ENCODE measurements around the gene NRXN3. TPM values are rescaled to one million over a fixed set of nuclear protein-coding genes. Genes with fewer than 3 reads are reported as not detected.

Gene NRXN3
- total RNA-seq, result 10 to 100 TPM in 1 of 3 donors, 1 to 10 TPM in 2; 2.1 to 27.3 (median 2.6) TPM
- long read RNA-seq, donor 1, partial matches to known transcripts, result 4 of 8 reads
- long read RNA-seq, donor 1, other reads (novel, unspliced or antisense), result 4 of 8 reads
- long read RNA-seq, donor 2, partial matches to known transcripts, result 1 of 2 reads
- long read RNA-seq, donor 2, other reads (novel, unspliced or antisense), result 1 of 2 reads

GRCh38 chr14:78170203-78170602, at the start of gene NRXN3:
Gene NRXN3, plus strand, starts transcription at chr14:78170373. Its CDS starts 72,721 bp downstream, at chr14:78243094.
- no peaks in the 10 kb centered on the region for H3K36me3 ChIP-seq (ENCODE audit: low read depth)
- DNase-seq, result peak in 2 of 3 donors; percentile 3 to 23
- no peaks in the 10 kb centered on the region for H3K4me1 ChIP-seq (ENCODE audit: low read depth)
- intact Hi-C loops (cut with DNase I, micrococcal nuclease), result no loop called here
- no peaks in the 10 kb centered on the region for H3K9me3 ChIP-seq
- ATAC-seq, result peak; percentile 61
- H3K4me3 ChIP-seq, result no peak within 1 kb of the TSS
- no peak for TF ChIP-seq CTCF (IDR thresholded peaks at IDR 0.05)

- Histone ChIP-seq H3K4me1 (ENCODE audit: low read depth) (no peaks in the 10 kb centered on the region), H3K4me3 (no peak overlapping the region), H3K36me3 (ENCODE audit: low read depth) (no peaks in the 10 kb centered on the region), H3K9me3 (no peaks in the 10 kb centered on the region)
- no peak for TF ChIP-seq CTCF (IDR thresholded peaks at IDR 0.05)
- no peak for DNase-seq
- ATAC-seq, result no peak
- intact Hi-C loops (cut with DNase I, micrococcal nuclease), result no loop called here
Measured at GRCh38 chr14:78122436-78122835, 47.7 kb upstream of the NRXN3 start.

GRCh38 chr14:78123650-78124253, 46.4 kb upstream of the NRXN3 start:
- Histone ChIP-seq H3K4me1 (ENCODE audit: low read depth) (no peaks in the 10 kb centered on the region), H3K36me3 (ENCODE audit: low read depth) (no peaks in the 10 kb centered on the region), H3K9me3 (no peaks in the 10 kb centered on the region), H3K4me3 (no peak overlapping the region)
- TF ChIP-seq CTCF (IDR thresholded peaks at IDR 0.05), result no peak
- no peak for DNase-seq
- intact Hi-C loops (cut with DNase I, micrococcal nuclease), result no loop called here
- ATAC-seq, result no peak

GRCh38 chr14:78127961-78128360, 42.2 kb upstream of the NRXN3 start:
- no peak for ATAC-seq
- H3K4me3 ChIP-seq, result no peak overlapping the region
- H3K9me3 ChIP-seq, result no peaks in the 10 kb centered on the region
- H3K4me1 ChIP-seq (ENCODE audit: low read depth), result no peaks in the 10 kb centered on the region
- DNase-seq, result no peak
- TF ChIP-seq CTCF (IDR thresholded peaks at IDR 0.05), result no peak
- H3K36me3 ChIP-seq (ENCODE audit: low read depth), result no peaks in the 10 kb centered on the region
- intact Hi-C loops (cut with DNase I, micrococcal nuclease), result no loop called here

GRCh38 chr14:78129375-78129774, 40.8 kb upstream of the NRXN3 start:
- ATAC-seq, result no peak
- TF ChIP-seq CTCF (IDR thresholded peaks at IDR 0.05), result no peak
- intact Hi-C loops (cut with DNase I, micrococcal nuclease), result no loop called here
- no peaks in the 10 kb centered on the region for H3K36me3 ChIP-seq (ENCODE audit: low read depth)
- H3K4me3 ChIP-seq, result no peak overlapping the region
- H3K4me1 ChIP-seq (ENCODE audit: low read depth), result no peaks in the 10 kb centered on the region
- no peak for DNase-seq
- H3K9me3 ChIP-seq, result no peaks in the 10 kb centered on the region
